Retina (tissue), 1 donor: ENCODE results near the gene TMEM25.
A peak's percentile ranks its signal among the peaks of the same experiment; 100 is the strongest.
"Not testable (repeated sequence)": the region's sequence is repeated elsewhere in the genome, so short reads cannot be mapped to it uniquely, and the experiment has no call there.

Experiments
- DNase-seq: peaks from one replicate; pipeline ENCODE4 v3.0.0-alpha.2; 2016

The TMEM25 gene

DNA sequence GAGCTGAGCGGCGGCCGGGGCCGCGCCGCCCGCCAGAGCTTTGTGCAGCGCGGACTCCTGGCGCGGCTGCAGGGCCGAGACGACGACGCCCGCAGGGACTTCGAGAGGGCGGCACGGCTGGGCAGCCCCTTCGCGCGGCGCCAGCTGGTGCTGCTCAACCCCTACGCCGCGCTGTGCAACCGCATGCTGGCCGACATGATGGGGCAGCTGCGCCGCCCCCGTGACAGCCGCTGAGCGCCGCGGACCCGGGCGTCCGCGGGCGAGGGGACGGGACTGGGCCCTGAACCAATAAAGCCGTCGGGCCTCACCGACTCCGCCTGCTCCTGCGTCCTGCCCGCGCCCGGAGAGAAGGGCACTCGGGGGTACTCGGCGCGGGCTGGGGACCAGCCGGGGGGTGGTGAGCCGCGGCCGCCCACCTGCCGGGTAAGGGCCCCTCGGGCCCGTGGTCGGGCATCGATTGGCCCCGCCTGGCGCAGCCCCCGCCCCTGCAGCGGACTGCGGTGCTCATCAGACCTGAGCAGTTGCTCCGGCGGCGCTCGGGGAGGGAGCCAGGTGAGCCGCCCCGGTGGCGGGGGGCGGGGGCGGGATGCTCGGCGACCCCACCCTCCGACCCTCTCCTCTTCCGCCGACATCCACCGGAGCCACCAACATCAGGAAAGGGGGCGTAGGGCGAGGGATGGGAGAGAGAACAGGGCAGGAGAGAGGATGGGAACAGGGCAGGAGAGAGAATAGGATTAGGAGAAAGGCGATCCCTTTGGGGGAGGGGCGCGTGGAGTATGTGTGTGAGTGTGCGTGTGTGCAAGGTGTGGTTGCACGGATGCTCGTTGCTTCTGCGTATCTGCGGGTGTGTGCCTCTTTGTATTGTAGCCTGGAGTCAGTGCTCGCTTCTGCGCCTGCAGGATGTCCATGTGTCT, at the start of gene TMEM25:
TMEM25 (plus strand) TSS at position 510 of the 914 bp plus-strand sequence. CDS start 610 bp downstream, outside the sequence.
- peak; percentile 92 for DNase-seq

DNA sequence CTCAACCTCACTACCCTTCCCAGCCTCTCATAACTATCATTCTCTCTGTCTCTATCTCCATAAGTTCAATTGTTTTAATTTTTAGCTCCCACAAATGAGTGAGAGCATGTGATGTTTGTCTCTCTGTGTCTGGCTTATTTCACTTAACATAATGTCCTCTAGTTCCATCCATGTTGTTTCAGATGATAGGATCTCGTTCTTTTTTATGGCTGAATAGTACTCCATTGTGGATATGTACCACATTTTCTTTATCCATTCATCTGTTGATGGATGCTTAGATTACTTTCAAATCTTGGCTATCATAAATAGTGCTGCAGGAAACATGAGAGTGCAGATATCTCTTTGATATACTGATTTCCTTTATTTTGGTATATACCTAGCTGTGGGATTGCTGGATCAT, 49.8 kb upstream of the TMEM25 start:
- DNase-seq = not testable (repeated sequence)

DNA sequence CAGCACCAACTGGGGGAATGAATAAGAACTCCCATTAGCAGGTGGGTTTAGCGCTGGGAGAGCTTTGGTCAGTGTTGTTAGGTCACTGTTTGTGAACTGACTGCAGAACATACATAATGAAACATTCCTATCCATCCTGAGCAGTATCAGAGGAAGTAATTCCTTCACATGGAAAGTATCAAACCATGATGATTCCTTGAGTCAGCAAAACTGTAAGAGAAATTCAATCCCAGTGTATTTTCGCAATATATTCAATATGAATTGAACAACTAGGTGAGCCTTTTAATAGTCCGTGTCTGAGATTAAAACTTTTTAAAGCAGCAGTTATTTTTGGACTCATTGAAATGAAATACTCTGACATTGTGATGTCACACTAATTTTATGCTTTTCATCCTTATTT, 46.6 kb upstream of the TMEM25 start:
- DNase-seq = no peak

DNA sequence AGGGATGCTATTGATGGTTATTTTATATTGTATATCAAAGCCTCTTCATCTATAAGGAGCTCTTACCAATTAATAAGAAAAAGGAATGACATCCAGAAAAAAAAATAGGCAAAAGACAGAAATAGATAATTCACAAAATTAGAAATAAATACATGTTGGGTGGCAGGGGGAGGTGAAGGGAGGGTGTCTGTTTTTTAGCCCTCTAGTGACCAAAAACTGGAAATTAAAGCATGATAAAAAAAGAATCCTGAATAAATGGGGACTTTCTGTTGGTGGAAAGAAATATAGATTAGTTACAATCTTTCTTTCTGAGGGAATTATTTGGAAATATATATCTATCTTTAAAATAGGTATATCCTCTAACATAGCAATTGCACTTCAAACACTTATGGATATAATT, 45.7 kb upstream of the TMEM25 start:
- no peak for DNase-seq

DNA sequence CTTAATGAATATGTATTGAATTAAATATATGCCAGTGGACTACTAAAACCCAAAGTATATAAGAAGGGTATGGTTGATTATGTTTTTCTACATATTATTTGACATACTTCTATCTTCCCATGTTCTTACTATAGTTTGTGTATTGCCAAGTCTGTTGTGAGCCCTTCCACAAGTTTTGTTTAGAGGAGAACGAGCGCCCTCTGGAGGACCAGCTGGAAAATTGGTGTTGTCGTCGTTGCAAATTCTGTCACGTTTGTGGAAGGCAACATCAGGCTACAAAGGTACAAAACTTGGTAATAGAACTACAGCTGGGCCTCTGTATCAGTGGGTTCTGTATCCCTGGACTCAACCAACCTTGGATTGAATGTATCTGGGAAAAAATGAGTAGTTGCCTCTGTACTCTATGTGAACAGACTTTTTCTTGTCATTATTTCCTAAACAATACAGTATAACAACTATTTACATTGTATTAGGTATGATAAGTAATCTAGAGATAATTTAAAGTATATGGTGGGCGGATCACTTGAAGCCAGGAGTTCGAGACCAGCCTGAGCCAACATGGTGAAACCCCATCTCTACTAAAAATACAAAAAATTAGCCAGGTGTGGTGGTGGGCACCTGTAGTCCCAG, 42.4 kb upstream of the TMEM25 start:
- peak; percentile 61 for DNase-seq

DNA sequence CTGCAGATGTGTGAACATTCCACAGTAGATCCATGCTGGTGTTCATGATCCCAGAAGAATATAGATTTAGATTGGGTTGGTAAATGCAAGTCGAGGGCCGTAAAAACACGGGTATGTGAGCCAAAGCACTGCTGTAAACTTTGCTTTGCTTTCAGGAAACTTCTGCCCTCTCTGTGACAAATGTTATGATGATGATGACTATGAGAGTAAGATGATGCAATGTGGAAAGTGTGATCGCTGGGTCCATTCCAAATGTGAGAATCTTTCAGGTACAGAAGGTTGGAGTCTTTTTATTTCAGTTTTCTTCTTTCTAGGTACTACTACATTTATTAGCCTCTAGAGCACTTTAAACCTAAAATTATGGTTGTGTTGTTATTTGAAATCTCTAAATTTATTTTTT, 40.0 kb upstream of the TMEM25 start:
- no peak for DNase-seq

DNA sequence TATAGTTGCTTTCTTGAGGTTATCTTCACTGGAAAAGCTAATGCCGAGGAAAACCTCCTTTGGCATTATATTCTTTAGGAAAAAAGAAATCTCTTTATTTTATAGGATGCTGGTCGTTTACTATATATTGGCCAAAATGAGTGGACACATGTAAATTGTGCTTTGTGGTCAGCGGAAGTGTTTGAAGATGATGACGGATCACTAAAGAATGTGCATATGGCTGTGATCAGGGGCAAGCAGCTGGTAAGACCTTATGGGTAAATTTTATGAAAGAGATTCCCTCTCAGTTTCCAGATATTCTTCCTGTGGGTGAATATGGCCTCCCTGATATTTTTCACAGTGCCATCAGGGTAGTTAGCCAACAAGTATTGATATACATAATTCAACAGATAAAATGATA, 33.2 kb upstream of the TMEM25 start:
- DNase-seq = no peak

DNA sequence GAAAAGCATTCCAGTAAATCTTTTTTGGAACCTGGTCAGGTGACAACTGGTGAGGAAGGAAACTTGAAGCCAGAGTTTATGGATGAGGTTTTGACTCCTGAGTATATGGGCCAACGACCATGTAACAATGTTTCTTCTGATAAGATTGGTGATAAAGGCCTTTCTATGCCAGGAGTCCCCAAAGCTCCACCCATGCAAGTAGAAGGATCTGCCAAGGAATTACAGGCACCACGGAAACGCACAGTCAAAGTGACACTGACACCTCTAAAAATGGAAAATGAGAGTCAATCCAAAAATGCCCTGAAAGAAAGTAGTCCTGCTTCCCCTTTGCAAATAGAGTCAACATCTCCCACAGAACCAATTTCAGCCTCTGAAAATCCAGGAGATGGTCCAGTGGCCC, 27.8 kb upstream of the TMEM25 start:
- DNase-seq = no peak

DNA sequence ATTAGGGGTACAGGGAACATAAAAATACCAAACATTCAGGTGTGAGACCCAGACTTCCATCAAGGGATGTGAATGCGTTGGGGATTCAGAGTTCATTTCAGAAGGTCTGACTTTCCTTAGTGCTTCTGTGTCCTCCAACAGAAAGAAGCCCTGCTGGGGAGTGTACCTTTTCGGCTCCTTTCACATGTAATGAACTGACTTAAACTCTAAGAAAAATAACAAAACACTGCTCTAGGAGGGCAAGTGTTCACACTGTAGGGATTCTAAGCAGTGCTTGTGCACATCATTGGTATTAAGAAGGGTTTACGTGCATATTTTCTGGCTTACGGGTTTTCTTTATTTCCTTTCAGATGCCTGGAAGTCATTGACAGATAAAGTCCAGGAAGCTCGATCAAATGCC, 19.4 kb upstream of the TMEM25 start:
- no peak for DNase-seq

DNA sequence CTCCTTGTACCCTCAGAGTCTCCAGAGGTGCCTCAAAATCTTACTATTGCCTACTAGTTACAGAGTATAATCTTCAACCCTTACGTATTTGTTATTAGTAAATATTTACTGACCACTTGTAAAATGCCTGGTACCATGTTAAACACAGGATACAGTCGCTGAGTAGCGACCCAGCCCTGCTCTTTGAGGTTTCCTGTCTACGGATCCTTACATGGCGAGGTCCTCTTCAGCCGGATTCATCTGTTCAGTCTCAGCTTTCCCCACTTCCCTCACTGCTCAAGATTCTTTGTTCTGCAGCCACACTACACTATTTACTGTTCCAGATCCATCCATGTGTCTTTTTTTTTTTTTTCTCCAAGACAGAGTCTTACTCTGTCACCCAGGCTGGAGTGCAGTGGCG, 16.9 kb upstream of the TMEM25 start:
- DNase-seq = no peak

DNA sequence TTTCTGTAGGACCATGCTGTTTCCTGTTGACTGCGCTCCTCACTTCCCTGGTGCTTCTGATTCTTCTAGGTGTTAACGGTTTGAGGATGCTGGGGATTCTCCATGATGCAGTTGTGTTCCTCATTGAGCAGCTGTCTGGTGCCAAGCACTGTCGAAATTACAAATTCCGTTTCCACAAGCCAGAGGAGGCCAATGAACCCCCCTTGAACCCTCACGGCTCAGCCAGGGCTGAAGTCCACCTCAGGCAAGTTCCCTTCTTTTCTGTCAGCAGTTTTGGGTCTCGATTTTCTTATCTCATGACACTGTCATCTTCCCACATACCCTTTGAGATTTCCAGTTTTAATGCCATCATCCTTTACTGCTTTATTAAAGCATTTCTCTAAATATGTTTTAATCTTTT, 11.4 kb upstream of the TMEM25 start:
- DNase-seq = no peak

DNA sequence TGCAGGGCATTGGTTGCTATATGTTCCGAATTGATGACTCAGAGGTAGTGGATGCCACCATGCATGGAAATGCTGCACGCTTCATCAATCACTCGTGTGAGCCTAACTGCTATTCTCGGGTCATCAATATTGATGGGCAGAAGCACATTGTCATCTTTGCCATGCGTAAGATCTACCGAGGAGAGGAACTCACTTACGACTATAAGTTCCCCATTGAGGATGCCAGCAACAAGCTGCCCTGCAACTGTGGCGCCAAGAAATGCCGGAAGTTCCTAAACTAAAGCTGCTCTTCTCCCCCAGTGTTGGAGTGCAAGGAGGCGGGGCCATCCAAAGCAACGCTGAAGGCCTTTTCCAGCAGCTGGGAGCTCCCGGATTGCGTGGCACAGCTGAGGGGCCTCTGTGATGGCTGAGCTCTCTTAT, 9.1 kb upstream of the TMEM25 start:
- DNase-seq = no peak

DNA sequence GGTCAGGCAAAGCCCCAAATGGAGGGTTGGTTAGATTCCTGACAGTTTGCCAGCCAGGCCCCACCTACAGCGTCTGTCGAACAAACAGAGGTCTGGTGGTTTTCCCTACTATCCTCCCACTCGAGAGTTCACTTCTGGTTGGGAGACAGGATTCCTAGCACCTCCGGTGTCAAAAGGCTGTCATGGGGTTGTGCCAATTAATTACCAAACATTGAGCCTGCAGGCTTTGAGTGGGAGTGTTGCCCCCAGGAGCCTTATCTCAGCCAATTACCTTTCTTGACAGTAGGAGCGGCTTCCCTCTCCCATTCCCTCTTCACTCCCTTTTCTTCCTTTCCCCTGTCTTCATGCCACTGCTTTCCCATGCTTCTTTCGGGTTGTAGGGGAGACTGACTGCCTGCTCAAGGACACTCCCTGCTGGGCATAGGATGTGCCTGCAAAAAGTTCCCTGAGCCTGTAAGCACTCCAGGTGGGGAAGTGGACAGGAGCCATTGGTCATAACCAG, 8.4 kb upstream of the TMEM25 start:
- peak; percentile 8 for DNase-seq

DNA sequence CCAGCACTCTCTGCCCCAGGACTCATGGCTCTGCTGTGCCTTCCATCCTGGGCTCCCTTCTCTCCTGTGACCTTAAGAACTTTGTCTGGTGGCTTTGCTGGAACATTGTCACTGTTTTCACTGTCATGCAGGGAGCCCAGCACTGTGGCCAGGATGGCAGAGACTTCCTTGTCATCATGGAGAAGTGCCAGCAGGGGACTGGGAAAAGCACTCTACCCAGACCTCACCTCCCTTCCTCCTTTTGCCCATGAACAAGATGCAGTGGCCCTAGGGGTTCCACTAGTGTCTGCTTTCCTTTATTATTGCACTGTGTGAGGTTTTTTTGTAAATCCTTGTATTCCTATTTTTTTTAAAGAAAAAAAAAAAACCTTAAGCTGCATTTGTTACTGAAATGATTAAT, 6.6 kb upstream of the TMEM25 start:
- DNase-seq = no peak

DNA sequence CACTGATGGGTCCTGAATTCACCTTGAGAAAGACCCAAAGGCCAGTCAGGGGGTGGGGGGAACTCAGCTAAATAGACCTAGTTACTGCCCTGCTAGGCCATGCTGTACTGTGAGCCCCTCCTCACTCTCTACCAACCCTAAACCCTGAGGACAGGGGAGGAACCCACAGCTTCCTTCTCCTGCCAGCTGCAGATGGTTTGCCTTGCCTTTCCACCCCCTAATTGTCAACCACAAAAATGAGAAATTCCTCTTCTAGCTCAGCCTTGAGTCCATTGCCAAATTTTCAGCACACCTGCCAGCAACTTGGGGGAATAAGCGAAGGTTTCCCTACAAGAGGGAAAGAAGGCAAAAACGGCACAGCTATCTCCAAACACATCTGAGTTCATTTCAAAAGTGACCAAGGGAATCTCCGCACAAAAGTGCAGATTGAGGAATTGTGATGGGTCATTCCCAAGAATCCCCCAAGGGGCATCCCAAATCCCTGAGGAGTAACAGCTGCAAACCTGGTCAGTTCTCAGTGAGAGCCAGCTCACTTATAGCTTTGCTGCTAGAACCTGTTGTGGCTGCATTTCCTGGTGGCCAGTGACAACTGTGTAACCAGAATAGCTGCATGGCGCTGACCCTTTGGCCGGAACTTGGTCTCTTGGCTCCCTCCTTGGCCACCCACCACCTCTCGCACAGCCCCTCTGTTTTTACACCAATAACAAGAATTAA, 6.1 kb upstream of the TMEM25 start:
- no peak for DNase-seq

DNA sequence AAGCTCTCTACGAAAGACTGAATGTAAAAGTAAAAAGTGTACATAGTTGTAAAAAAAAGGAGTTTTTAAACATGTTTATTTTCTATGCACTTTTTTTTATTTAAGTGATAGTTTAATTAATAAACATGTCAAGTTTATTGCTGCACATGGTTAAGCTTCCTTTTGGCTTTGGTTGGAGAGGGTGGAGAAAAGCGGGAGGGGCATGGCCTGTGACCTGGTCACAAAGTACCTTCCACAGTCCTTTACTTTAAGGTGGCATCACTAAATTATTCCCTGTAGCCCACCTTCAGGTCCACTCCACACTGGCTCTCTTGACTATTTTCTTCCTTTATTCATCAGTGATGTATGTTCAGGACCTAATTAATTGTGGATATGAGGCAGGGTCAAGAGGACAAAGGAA, 4.3 kb upstream of the TMEM25 start:
- no peak for DNase-seq

DNA sequence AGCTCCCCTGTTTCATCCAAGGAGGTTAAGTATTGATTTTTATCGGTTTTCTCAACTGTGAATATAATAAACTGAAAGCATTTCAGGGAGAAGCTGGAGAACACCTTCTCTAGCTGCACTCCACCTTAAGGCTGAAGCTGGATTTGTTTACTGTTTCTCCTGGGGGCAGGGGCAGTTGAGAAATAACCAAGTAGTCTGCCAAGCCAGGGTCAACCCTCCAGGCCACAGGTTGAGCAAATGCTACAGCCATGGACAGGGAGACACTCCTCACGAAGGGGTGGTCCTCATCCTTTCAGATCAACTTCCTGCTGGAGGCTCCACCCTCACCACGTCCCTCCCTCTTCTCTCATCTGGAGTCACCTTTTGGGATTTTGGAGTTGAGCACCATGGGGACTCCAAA, 3.9 kb upstream of the TMEM25 start, which contains the start of gene TTC36:
TTC36 (plus strand) TSS at position 366 of the 400 bp plus-strand sequence; CDS start at position 387, 21 bp downstream.
- no peak for DNase-seq

DNA sequence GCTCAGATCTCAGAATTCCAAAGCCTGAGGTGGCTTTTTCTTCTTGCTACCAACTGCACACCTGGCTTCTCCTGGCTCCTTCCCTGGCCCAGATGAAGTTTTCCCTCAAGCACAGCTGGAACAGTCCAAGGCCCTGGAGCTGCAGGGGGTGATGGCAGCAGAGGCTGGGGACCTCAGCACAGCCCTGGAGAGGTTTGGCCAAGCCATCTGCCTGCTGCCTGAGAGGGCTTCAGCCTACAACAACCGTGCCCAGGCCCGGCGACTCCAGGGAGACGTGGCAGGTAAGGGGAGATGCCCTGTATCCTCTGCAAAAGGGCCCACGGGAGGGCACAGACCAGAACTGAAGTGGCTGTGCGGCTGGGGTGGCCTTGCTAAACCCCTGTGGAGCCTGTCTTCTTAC, 2.5 kb upstream of the TMEM25 start:
- DNase-seq = peak; percentile 3

DNA sequence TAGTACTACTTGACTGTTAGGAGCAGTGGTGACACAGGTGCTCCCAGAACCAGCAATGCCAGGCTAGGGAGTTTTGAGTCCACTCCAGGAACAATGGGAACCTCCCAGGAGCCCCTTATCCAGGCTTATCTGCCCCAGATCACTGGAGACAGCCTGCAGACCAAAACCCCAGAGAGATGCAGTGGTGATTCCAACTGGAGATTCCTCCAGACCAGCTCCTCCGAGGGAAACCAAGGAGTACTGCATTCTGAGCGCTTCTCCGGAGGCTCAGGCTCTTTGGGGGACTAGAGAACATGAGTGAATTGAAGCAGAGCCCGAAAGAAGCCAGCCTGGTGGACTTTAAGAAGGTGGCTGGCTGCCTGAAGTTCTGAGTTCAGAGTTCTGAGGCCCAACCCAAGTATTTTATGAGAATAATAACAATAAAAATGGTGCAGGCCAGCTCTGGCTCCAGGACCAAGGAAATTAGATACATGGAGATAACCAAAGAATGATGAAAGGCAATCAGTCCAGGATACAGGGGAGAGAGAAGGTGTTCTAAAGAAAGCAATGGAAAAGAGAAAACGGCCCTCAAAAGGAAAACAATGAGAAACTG, 1.3 kb upstream of the TMEM25 start:
- DNase-seq = peak; percentile 6

DNA sequence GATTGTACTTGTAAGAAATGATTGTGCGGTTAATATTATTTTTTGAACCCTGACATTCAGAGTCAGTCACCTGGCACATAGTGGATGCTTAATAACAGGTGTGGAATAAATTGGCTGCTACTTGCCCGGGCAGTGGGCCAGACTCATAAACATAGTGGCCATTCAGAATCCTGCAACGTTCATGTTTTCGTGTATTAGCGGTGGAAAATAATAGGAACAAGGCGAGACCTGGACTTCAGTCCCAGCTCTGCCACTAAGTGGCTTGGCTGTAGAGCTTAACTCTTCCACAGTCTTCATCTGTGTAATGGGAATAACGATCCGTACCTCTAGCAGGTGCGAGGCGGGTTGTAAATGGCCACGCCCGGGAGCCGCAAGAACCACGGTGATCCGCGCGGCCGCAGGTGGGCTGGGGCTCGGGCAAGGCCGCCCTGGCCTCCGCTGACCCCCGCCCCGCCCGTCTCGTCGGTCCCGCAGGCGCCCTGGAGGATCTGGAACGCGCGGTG, 761 bp upstream of the TMEM25 start:
- DNase-seq = no peak

DNA sequence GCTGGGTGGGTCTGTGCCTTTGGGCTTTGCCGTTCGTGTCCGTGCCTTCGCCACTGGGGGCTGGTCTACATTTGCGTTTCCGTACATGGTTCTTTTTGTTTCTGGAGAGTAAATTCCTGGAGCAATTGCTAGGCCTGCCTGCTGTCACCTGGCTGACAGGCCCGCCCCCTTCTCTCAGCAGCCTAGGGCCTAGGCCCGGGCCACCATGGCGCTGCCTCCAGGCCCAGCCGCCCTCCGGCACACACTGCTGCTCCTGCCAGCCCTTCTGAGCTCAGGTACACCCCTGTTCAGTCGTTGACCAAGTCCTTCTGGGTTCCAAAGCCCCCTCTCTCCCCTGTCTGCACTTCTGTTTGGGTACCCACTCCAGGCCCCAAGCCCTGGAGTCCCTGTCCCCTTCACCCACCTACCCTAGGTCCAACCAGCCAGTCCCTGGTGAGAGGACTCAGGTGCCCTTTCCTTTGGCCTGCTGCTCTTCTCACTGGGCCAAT, 649 bp downstream of the TMEM25 start:
- DNase-seq = no peak

DNA sequence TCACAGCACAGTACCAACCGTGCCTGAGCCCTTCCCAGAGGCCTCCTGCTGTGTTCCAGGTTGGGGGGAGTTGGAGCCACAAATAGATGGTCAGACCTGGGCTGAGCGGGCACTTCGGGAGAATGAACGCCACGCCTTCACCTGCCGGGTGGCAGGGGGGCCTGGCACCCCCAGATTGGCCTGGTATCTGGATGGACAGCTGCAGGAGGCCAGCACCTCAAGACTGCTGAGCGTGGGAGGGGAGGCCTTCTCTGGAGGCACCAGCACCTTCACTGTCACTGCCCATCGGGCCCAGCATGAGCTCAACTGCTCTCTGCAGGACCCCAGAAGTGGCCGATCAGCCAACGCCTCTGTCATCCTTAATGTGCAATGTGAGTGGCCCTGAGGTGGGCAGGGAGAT, 1.1 kb downstream of the TMEM25 start:
- no peak for DNase-seq
